Endothelial cell of umbilical vein (primary cell): ENCODE measurements around the gene LOXHD1. TPM values are rescaled to one million over a fixed set of nuclear protein-coding genes. Genes with fewer than 3 reads are reported as not detected.

Experiments
- BruUV-seq: library from RNA; stranded (reverse); fragments of 400-500 nt; replicated peaks from 2 replicates; lab custom pipeline; 2021; lab: Mats Ljungman, UMichigan
- CTCF ChIA-PET: fragments of 300-600, 350-600 bp; sonication (Branson Sonifier 250); formaldehyde crosslinking; loops from one replicate; lab custom pipeline; 2021; ENCODE audit warnings: antibody characterized with exemption, inconsistent platforms; lab: Charles Lee
- POLR2A ChIA-PET: fragments of 300-600, 350-600 bp; sonication (Branson Sonifier 250); formaldehyde crosslinking; loops from one replicate; lab custom pipeline; 2021; ENCODE audit warnings: antibody characterized with exemption, inconsistent platforms; lab: Charles Lee
- DNase-seq: peaks from one replicate; pipeline ENCODE4 v3.0.0-alpha.2; 2011; ENCODE audit warnings: low read depth, low spot score
- FAIRE-seq: peaks from 2 replicates; lab custom pipeline; 2011; peaks lifted over from hg19 to GRCh38; lab: Jason Lieb, UNC
- H2AFZ ChIP-seq: 2 replicates; pipeline ENCODE4 v1.6.0; 2012; ENCODE audit warnings: low read depth, low read length, control low read depth, inconsistent platforms
- H3K27ac ChIP-seq: 2 replicates; pipeline ENCODE4 v1.5.1; 2011; ENCODE audit warnings: low read depth, mild to moderate bottlenecking, control low read depth, low read length, moderate library complexity; ENCODE audit not compliant: insufficient read depth
- H3K27me3 ChIP-seq, 2 experiments: 2 replicates each; pipeline versions ENCODE4 v1.6.0 to v1.6.1; 2011; ENCODE audit warnings: low read length in 2 of 2, mixed read lengths in 1 of 2; ENCODE audit not compliant: control insufficient read depth in 2 of 2, insufficient read depth in 2 of 2
- H3K36me3 ChIP-seq, 2 experiments: 2 replicates in 1 of 2; 3 replicates in 1 of 2; pipeline ENCODE4 v1.5.1; 2011; ENCODE audit warnings: low read length in 2 of 2, mild to moderate bottlenecking in 1 of 2, moderate library complexity in 1 of 2; ENCODE audit not compliant: control insufficient read depth in 2 of 2, insufficient read depth in 2 of 2; ENCODE audit errors: extremely low read depth in 1 of 2
- H3K4me1 ChIP-seq: 3 replicates; pipeline ENCODE4 v1.5.1; 2011; ENCODE audit warnings: mild to moderate bottlenecking, low read length; ENCODE audit not compliant: control insufficient read depth, insufficient read depth; ENCODE audit errors: extremely low read depth
- H3K4me2 ChIP-seq: 2 replicates; pipeline ENCODE4 v1.6.1; 2011; ENCODE audit warnings: low read length, control low read depth, mixed read lengths; ENCODE audit not compliant: insufficient read depth
- H3K4me3 ChIP-seq, 3 experiments: fragments of 200-600 bp in 1 of 3; sonication (generic), shearing (Covaris generic) in 1 of 3; replicated peaks in 1 of 3; 2 replicates each; pipeline ENCODE4 v1.5.1; 2011 to 2016; ENCODE audit warnings: control low read depth in 3 of 3, low read length in 3 of 3, mild to moderate bottlenecking in 2 of 3, inconsistent platforms in 1 of 3, low read depth in 1 of 3, moderate library complexity in 1 of 3; ENCODE audit not compliant: insufficient read depth in 1 of 3
- H3K79me2 ChIP-seq: 2 replicates; pipeline ENCODE4 v1.6.0; 2012; ENCODE audit warnings: low read length, inconsistent platforms; ENCODE audit not compliant: control insufficient read depth, insufficient read depth
- H3K9ac ChIP-seq: replicated peaks from 2 replicates; pipeline ENCODE3; 2011; ENCODE audit warnings: low read length, control low read depth; ENCODE audit not compliant: insufficient read depth; ENCODE audit errors: extremely low read depth
- H3K9me1 ChIP-seq: replicated peaks from 3 replicates; pipeline ENCODE4 v1.6.0; 2011; ENCODE audit warnings: mild to moderate bottlenecking, low read length; ENCODE audit not compliant: control insufficient read depth, insufficient read depth; ENCODE audit errors: extremely low read depth
- H3K9me3 ChIP-seq: replicated peaks from 2 replicates; pipeline ENCODE4 v1.5.1; 2012; ENCODE audit warnings: low read length, inconsistent platforms; ENCODE audit not compliant: control insufficient read depth, insufficient read depth
- H4K20me1 ChIP-seq: replicated peaks from 2 replicates; pipeline ENCODE3; 2011; ENCODE audit warnings: mild to moderate bottlenecking, low read length; ENCODE audit not compliant: control insufficient read depth, insufficient read depth; ENCODE audit errors: extremely low read depth
- EZH2 ChIP-seq: IDR thresholded peaks from 2 replicates; pipeline ENCODE4 v1.6.1; 2012; ENCODE audit warnings: borderline replicate concordance, low read depth, mild to moderate bottlenecking, moderate library complexity, low read length, inconsistent platforms; ENCODE audit not compliant: severe bottlenecking
- FOS ChIP-seq: IDR thresholded peaks from 2 replicates; pipeline ENCODE4 v1.6.1; 2011; ENCODE audit warnings: mild to moderate bottlenecking, low read length, moderate library complexity, borderline replicate concordance; ENCODE audit not compliant: insufficient read depth
- GATA2 ChIP-seq: IDR thresholded peaks from 2 replicates; pipeline ENCODE4 v1.7.0; 2011; ENCODE audit warnings: low read depth, mild to moderate bottlenecking, moderate library complexity, mixed read lengths, low read length; ENCODE audit not compliant: insufficient read length, insufficient read depth
- JUN ChIP-seq: IDR thresholded peaks from 2 replicates; pipeline ENCODE4 v1.6.1; 2011; ENCODE audit warnings: borderline replicate concordance, low read depth; ENCODE audit not compliant: insufficient read length, insufficient read depth
- MYC ChIP-seq: IDR thresholded peaks from one replicate; pipeline ENCODE4 v1.6.1; 2011; ENCODE audit warnings: mild to moderate bottlenecking, low read depth, low read length
- POLR2A ChIP-seq: IDR thresholded peaks from 2 replicates; pipeline ENCODE4 v1.6.1; 2012; ENCODE audit warnings: low read depth, mild to moderate bottlenecking, control low read depth, low read length
- POLR2AphosphoS5 ChIP-seq: IDR thresholded peaks from 2 replicates; pipeline ENCODE4 v1.6.1; 2012; ENCODE audit warnings: low read depth, mild to moderate bottlenecking, control low read depth, low read length, moderate library complexity; ENCODE audit not compliant: insufficient read depth
- dilution Hi-C: fragments of 300-500 bp; cut with MboI; formaldehyde crosslinking; loops from one replicate; pipeline ENCODE4 v1.15.0; 2019; ENCODE audit warnings: low sequenced_read_pairs; ENCODE audit not compliant: extremely low pct_ligation_motif_present
- intact Hi-C: fragments of 100-400 bp; cut with micrococcal nuclease; formaldehyde crosslinking; loops from one replicate; pipeline ENCODE4 v1.10.0; 2022
- polyA plus RNA-seq, 4 experiments: library from polyadenylated mRNA; depleted of rRNA in 3 of 4; stranded (reverse) in 3 of 4; unstranded in 1 of 4; fragments of >200 nt; gene quantifications; 2 replicates each; pipeline versions ENCODE4 v1.2.1 to v1.2.3, GENCODE V29; 2011 to 2012; ENCODE audit warnings: missing spikeins in 1 of 4
- total RNA-seq: library from RNA; stranded (reverse); gene quantifications from 2 replicates; pipeline ENCODE4 v1.2.3, GENCODE V29; 2021
- TF ChIP-seq, protein P1 (sequence below): IDR thresholded peaks from 2 replicates; pipeline ENCODE4 v1.6.1; 2011; ENCODE audit not compliant: insufficient read depth, insufficient read length
- TF ChIP-seq, protein P2 (sequence below), 2 donors: IDR thresholded peaks; 1 replicate in 1 of 2; 2 replicates in 1 of 2; pipeline ENCODE4 v1.5.1; 2011; ENCODE audit warnings: low read length in 2 of 2, mild to moderate bottlenecking in 2 of 2, moderate library complexity in 2 of 2, control low read depth in 1 of 2, inconsistent platforms in 1 of 2, low read depth in 1 of 2; ENCODE audit not compliant: insufficient read depth in 1 of 2; ENCODE audit errors: extremely low read depth in 1 of 2

LOXHD1 gene
- total and polyA plus RNA-seq, 2 donors (not counting 3 experiments of a cell fraction or from before 2014, with no cell fraction given): not detected

DNA sequence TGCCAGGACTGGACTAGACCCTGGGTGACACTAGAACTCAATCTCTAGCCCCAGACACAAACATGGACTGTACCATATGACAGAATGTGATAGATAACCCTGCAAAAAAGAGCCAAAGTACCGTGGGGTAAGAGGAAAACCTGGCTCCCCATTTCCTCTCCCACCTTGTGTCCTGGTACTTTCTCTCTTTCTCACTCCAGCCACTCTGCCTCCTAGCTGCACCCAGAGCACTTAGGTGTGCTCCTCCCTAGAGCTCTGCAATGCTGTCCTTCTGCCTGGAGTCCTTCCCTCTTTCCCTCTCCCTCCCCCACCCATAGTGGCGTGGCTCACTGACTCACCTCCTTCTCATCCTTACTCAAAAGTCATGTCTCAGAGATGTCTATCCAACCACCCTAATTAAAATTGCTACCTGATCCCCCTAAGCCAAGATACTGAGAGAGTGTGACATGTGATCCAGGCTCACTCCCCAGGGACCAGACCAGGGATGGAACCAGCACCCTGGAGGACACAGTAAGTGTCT, 171.3 kb downstream of the LOXHD1 start:
- Histone ChIP-seq H3K79me2 (no peaks in the 10 kb centered on the region), H3K4me3 (no peak overlapping the region), H3K4me1 (no peaks in the 10 kb centered on the region), H2AFZ (no peak overlapping the region), H3K9me3 (no peaks in the 10 kb centered on the region), H3K9me1 (no peaks in the 10 kb centered on the region), H4K20me1 (no peaks in the 10 kb centered on the region), H3K4me2 (no peak overlapping the region), H3K27ac (no peak overlapping the region), H3K36me3 (no peaks in the 10 kb centered on the region), H3K9ac (no peak overlapping the region), H3K27me3 (no peaks in the 10 kb centered on the region)
- FAIRE-seq (no peak), DNase-seq (no peak)
- TF ChIP-seq, protein P1, sequence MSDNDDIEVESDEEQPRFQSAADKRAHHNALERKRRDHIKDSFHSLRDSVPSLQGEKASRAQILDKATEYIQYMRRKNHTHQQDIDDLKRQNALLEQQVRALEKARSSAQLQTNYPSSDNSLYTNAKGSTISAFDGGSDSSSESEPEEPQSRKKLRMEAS: no peak
- TF ChIP-seq FOS: no peak
- ChIA-PET CTCF (no interaction called here), POLR2A (no interaction called here)
- dilution Hi-C loops (no loop called here), intact Hi-C loops (no loop called here)
- no TSS peak for BruUV-seq

DNA sequence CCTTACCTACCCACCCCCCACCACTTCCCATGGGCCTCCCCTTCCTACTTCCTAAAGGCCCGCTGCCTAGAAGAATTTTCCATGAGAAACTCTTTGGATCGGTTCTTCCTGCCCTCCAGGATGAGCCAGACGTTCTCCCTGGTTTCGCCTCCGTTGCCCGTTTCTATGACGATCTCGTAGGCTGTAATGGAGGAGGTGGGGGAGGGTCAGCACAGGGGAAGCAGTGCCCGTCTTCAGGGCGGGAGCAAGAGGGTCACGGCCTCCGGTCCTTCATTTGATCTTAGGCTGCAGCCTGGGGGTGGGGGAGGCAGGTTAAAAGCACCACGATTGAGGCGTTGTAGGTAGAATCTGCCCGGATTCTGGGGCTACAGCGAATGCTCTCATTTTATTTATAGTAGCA, 172.0 kb downstream of the LOXHD1 start:
- FAIRE-seq (no peak), DNase-seq (no peak)
- H3K79me2 ChIP-seq: no peaks in the 10 kb centered on the region
- H3K9ac ChIP-seq: no peak overlapping the region
- no peak overlapping the region for H2AFZ ChIP-seq
- H3K36me3 ChIP-seq: no peaks in the 10 kb centered on the region
- H3K4me2 ChIP-seq: no peak overlapping the region
- BruUV-seq: no TSS peak
- H3K4me1 ChIP-seq: no peaks in the 10 kb centered on the region
- no peak overlapping the region for H3K4me3 ChIP-seq
- no peaks in the 10 kb centered on the region for H4K20me1 ChIP-seq
- no peak for TF ChIP-seq EZH2
- TF ChIP-seq POLR2AphosphoS5: no peak
- TF ChIP-seq POLR2A: no peak
- TF ChIP-seq, protein P2, sequence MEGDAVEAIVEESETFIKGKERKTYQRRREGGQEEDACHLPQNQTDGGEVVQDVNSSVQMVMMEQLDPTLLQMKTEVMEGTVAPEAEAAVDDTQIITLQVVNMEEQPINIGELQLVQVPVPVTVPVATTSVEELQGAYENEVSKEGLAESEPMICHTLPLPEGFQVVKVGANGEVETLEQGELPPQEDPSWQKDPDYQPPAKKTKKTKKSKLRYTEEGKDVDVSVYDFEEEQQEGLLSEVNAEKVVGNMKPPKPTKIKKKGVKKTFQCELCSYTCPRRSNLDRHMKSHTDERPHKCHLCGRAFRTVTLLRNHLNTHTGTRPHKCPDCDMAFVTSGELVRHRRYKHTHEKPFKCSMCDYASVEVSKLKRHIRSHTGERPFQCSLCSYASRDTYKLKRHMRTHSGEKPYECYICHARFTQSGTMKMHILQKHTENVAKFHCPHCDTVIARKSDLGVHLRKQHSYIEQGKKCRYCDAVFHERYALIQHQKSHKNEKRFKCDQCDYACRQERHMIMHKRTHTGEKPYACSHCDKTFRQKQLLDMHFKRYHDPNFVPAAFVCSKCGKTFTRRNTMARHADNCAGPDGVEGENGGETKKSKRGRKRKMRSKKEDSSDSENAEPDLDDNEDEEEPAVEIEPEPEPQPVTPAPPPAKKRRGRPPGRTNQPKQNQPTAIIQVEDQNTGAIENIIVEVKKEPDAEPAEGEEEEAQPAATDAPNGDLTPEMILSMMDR (IDR thresholded peaks at IDR 0.05; ENCODE audit: extremely low read depth in 1 of 2, insufficient read depth in 1 of 2, low read depth in 1 of 2, low read length in 2 of 2): no peak
- no peak for TF ChIP-seq GATA2
- no peak for TF ChIP-seq FOS
- TF ChIP-seq, protein P1: no peak
- TF ChIP-seq JUN: no peak
- no peak for TF ChIP-seq MYC
- CTCF ChIA-PET: interaction anchor here (5.0 kb wide), 1 partner anchor 204 kb away, joined by 55 read pairs; no protein-coding TSS in a partner anchor
- intact Hi-C loops: no loop called here
- H3K9me1 ChIP-seq: no peaks in the 10 kb centered on the region
- H3K27ac ChIP-seq: no peak overlapping the region
- POLR2A ChIA-PET: no interaction called here
- no peaks in the 10 kb centered on the region for H3K27me3 ChIP-seq
- dilution Hi-C loops: no loop called here
- H3K9me3 ChIP-seq: no peaks in the 10 kb centered on the region
